Upper lobe of right lung (tissue), 1 donor: ENCODE measurements around the gene PCK2. TPM values are rescaled to one million over a fixed set of nuclear protein-coding genes. Genes with fewer than 3 reads are reported as not detected.

ENCODE experiments used
- ATAC-seq: fragments of 200-7000 bp; cut with Tn5 transposase; one replicate; pipeline ENCODE4 v1.9.1; 2020; ENCODE audit warnings: mild to moderate bottlenecking, moderate library complexity
- DNase-seq: peaks from one replicate; pipeline ENCODE4 v3.0.0-alpha.2; 2020
- H3K27ac ChIP-seq: fragments of 200-600 bp; one replicate; pipeline ENCODE4 v1.8.0; 2022
- H3K27me3 ChIP-seq: fragments of 200-600 bp; one replicate; pipeline ENCODE4 v1.8.0; 2022; ENCODE audit warnings: mild to moderate bottlenecking
- H3K36me3 ChIP-seq: fragments of 200-600 bp; one replicate; pipeline ENCODE4 v1.8.0; 2022
- H3K4me1 ChIP-seq: fragments of 200-600 bp; one replicate; pipeline ENCODE4 v1.8.0; 2022
- H3K4me3 ChIP-seq: fragments of 200-600 bp; one replicate; pipeline ENCODE4 v1.8.0; 2022; ENCODE audit warnings: mild to moderate bottlenecking
- H3K9me3 ChIP-seq: fragments of 200-600 bp; one replicate; pipeline ENCODE4 v1.8.0; 2022
- CTCF ChIP-seq: fragments of 200-600 bp; IDR thresholded peaks from one replicate; pipeline ENCODE4 v1.8.0; 2022; ENCODE audit warnings: antibody characterized with exemption
- intact Hi-C: fragments of 100-400 bp; cut with DNase I; formaldehyde crosslinking; loops from one replicate; pipeline ENCODE4 v1.11.0; 2022
- total RNA-seq: library from RNA; stranded (reverse); fragmentation: NEBNext Ultra II Directional; extraction: Animal tissue kit (Norgen Biotek cat#: 25700); gene quantifications from one replicate; pipeline ENCODE4 v1.2.1, GENCODE V29; 2021
- donor health status: DM: no; HTN: yes; CAD: no; lungs with severe emphysema.

Gene PCK2
- total RNA-seq, 1 donor from 2014 or later: 39.9 TPM

GRCh38 chr14:24113379-24113800 lies 19.3 kb downstream of the PCK2 start:
- intact Hi-C loops: no loop called here
- no peak for ATAC-seq
- no peak for TF ChIP-seq CTCF
- H3K36me3 ChIP-seq: peaks cover 19% of the 10 kb centered on the region
- no peaks in the 10 kb centered on the region for H3K9me3 ChIP-seq
- DNase-seq: no peak
- H3K4me3 ChIP-seq: peak overlapping the region; percentile 73
- H3K27ac ChIP-seq: peak overlapping the region; percentile 99
- H3K27me3 ChIP-seq: no peaks in the 10 kb centered on the region
- peaks cover 24% of the 10 kb centered on the region for H3K4me1 ChIP-seq

- ATAC-seq (peak; percentile 67), DNase-seq (peak; percentile 95)
- H3K9me3 ChIP-seq: no peaks in the 10 kb centered on the region
- H3K27me3 ChIP-seq: no peaks in the 10 kb centered on the region
- peak overlapping the region; percentile 99 for H3K27ac ChIP-seq
- H3K4me3 ChIP-seq: peak overlapping the region; percentile 73
- peaks cover 25% of the 10 kb centered on the region for H3K36me3 ChIP-seq
- peaks cover 18% of the 10 kb centered on the region for H3K4me1 ChIP-seq
- intact Hi-C loops: no loop called here
- TF ChIP-seq CTCF: no peak
These were observed 19.9 kb downstream of the PCK2 start for GRCh38 chr14:24113801-24114531.

- H3K36me3 ChIP-seq: peaks cover 33% of the 10 kb centered on the region
- no peak for TF ChIP-seq CTCF
- H3K9me3 ChIP-seq: no peaks in the 10 kb centered on the region
- intact Hi-C loops: no loop called here
- H3K4me1 ChIP-seq: peaks cover 15% of the 10 kb centered on the region
- no peaks in the 10 kb centered on the region for H3K27me3 ChIP-seq
- H3K4me3 ChIP-seq: peak within 1 kb of the TSS; percentile 73
- peak; percentile 99 for DNase-seq
- peak within 1 kb of the TSS; percentile 99 for H3K27ac ChIP-seq
- peak; percentile 93 for ATAC-seq
These were observed 20.7 kb downstream of the PCK2 start, which contains the start of the genes DCAF11 and NRL for GRCh38 chr14:24114532-24115421. Gene DCAF11, plus strand, starts transcription at chr14:24114777. Its CDS starts 818 bp downstream, at chr14:24115595. Gene NRL, minus strand, starts transcription at chr14:24114949. Its CDS starts 32,101 bp downstream, at chr14:24082848.

- peak overlapping the region; percentile 73 for H3K4me3 ChIP-seq
- no peak for DNase-seq
- H3K4me1 ChIP-seq: peaks cover 15% of the 10 kb centered on the region
- no peaks in the 10 kb centered on the region for H3K9me3 ChIP-seq
- H3K36me3 ChIP-seq: peaks cover 41% of the 10 kb centered on the region
- H3K27me3 ChIP-seq: no peaks in the 10 kb centered on the region
- ATAC-seq: no peak
- TF ChIP-seq CTCF: no peak
- intact Hi-C loops: no loop called here
- H3K27ac ChIP-seq: peak overlapping the region; percentile 99
These were observed 21.5 kb downstream of the PCK2 start for GRCh38 chr14:24115422-24116127.

GRCh38 chr14:24116128-24116814 lies 22.2 kb downstream of the PCK2 start:
- Histone ChIP-seq H3K36me3 (peaks cover 48% of the 10 kb centered on the region), H3K9me3 (no peaks in the 10 kb centered on the region), H3K4me3 (peak overlapping the region; percentile 73), H3K27ac (no peak overlapping the region), H3K27me3 (no peaks in the 10 kb centered on the region), H3K4me1 (peaks cover 15% of the 10 kb centered on the region)
- DNase-seq (no peak), ATAC-seq (no peak)
- TF ChIP-seq CTCF: no peak
- intact Hi-C loops: no loop called here
